Tibial nerve (tissue), 4 donors: Measurements from ENCODE around the gene HDAC5. TPM values are rescaled to one million over a fixed set of nuclear protein-coding genes. Genes with fewer than 3 reads are reported as not detected.
"Not testable (repeated sequence)": the region's sequence is repeated elsewhere in the genome, so short reads cannot be mapped to it uniquely, and the experiment has no call there.

Experiments used
- DNase-seq, 2 donors: peaks; one replicate each; pipeline ENCODE4 v3.0.0-alpha.2; 2019; ENCODE audit warnings: low spot score in 2 of 2
- H3K27ac ChIP-seq, 4 donors: fragments of 200-600 bp; sonication (generic) in 3 of 4; one replicate each; pipeline ENCODE4 v1.5.1; 2017 to 2019; ENCODE audit warnings: mild to moderate bottlenecking in 1 of 4
- H3K27me3 ChIP-seq, 2 donors: fragments of 200-600 bp; sonication (generic) in 1 of 2; one replicate each; pipeline versions ENCODE4 v1.5.1 to v1.6.0; 2017 to 2019
- H3K36me3 ChIP-seq, 3 donors: fragments of 200-600 bp; sonication (generic); one replicate each; pipeline ENCODE4 v1.5.1; 2018 to 2019
- H3K4me1 ChIP-seq, 4 donors: fragments of 200-600 bp; sonication (generic) in 3 of 4; one replicate each; pipeline ENCODE4 v1.5.1; 2017 to 2019
- H3K4me3 ChIP-seq, 4 donors: fragments of 200-600 bp; sonication (generic) in 3 of 4; one replicate each; pipeline ENCODE4 v1.5.1; 2017 to 2019; ENCODE audit warnings: mild to moderate bottlenecking in 1 of 4, moderate library complexity in 1 of 4
- H3K9me3 ChIP-seq, 4 donors: fragments of 200-600 bp; sonication (generic) in 3 of 4; one replicate each; pipeline ENCODE4 v1.5.1; 2017 to 2019
- CTCF ChIP-seq, 5 experiments: fragments of 200-600 bp in 3 of 5; fragments of 450-650 bp in 2 of 5; sonication (generic) in 3 of 5; IDR thresholded peaks; one replicate each; pipeline ENCODE4 v1.5.1; 2016 to 2019; ENCODE audit warnings: antibody characterized with exemption in 5 of 5, mild to moderate bottlenecking in 3 of 5, moderate library complexity in 2 of 5
- EP300 ChIP-seq, 2 donors: sonication (generic); formaldehyde crosslinking; IDR thresholded peaks; one replicate each; pipeline ENCODE4 v1.6.1; 2017; ENCODE audit warnings: antibody characterized with exemption in 2 of 2, mild to moderate bottlenecking in 1 of 2
- POLR2A ChIP-seq, 2 donors: fragments of 450-650 bp; IDR thresholded peaks; one replicate each; pipeline ENCODE4 v1.6.1; 2017; ENCODE audit warnings: antibody characterized with exemption in 2 of 2, mild to moderate bottlenecking in 2 of 2, moderate library complexity in 2 of 2
- WGBS, 2 donors: methylation state at CpG; one replicate each; pipeline ENCODE4 v1.1.5; 2018; 5-methylcytosine and 5-hydroxymethylcytosine counted together
- total RNA-seq, 4 donors: library from RNA; depleted of rRNA; stranded (reverse); fragments of >200 nt; gene quantifications; one replicate each; pipeline ENCODE4 v1.1.0, GENCODE V29; 2016

The HDAC5 gene
- total RNA-seq, 4 donors from 2014 or later = 99.8 to 201 (median 125) TPM

GRCh38 chr17:44059101-44059892 lies 64.1 kb downstream of the HDAC5 start:
- no peak for TF ChIP-seq CTCF (IDR thresholded peaks at IDR 0.05)
- no peak for TF ChIP-seq EP300 (IDR thresholded peaks at IDR 0.05)
- TF ChIP-seq POLR2A (IDR thresholded peaks at IDR 0.05) = no peak
- peaks cover 0 to 95% (median 4%) of the 10 kb centered on the region in 3 donors for H3K36me3 ChIP-seq
- no peaks in the 10 kb centered on the region for H3K9me3 ChIP-seq
- H3K4me3 ChIP-seq = no peak overlapping the region
- 90 to 95% methylated on average over 14 of the region's 14 CpGs for WGBS, 2 donors
- H3K27ac ChIP-seq = no peak overlapping the region
- no peak for DNase-seq
- peaks cover 0 to 17% (median 0%) of the 10 kb centered on the region in 4 donors for H3K4me1 ChIP-seq
- H3K27me3 ChIP-seq = no peaks in the 10 kb centered on the region

- Histone ChIP-seq H3K27me3 (no peaks in the 10 kb centered on the region), H3K9me3 (no peaks in the 10 kb centered on the region), H3K4me3 (no peak overlapping the region), H3K4me1 (peaks cover 0 to 4% (median 0%) of the 10 kb centered on the region in 4 donors), H3K36me3 (peaks cover 0 to 96% (median 15%) of the 10 kb centered on the region in 3 donors), H3K27ac (no peak overlapping the region)
- TF ChIP-seq POLR2A (IDR thresholded peaks at IDR 0.05) = no peak
- TF ChIP-seq CTCF (IDR thresholded peaks at IDR 0.05) = no peak
- TF ChIP-seq EP300 (IDR thresholded peaks at IDR 0.05) = no peak
- DNase-seq = no peak
- WGBS, 2 donors = 59 to 68% methylated on average over 3 of the region's 3 CpGs
Observed at GRCh38 chr17:44053125-44053872, 70.1 kb downstream of the HDAC5 start.

- H3K9me3 ChIP-seq = no peaks in the 10 kb centered on the region
- no peaks in the 10 kb centered on the region for H3K27me3 ChIP-seq
- 93 to 96% methylated on average over 9 of the region's 9 CpGs for WGBS, 2 donors
- TF ChIP-seq CTCF (IDR thresholded peaks at IDR 0.05) (no peak), EP300 (IDR thresholded peaks at IDR 0.05) (no peak), POLR2A (IDR thresholded peaks at IDR 0.05) (no peak)
- peaks cover 0 to 4% (median 2%) of the 10 kb centered on the region in 4 donors for H3K4me1 ChIP-seq
- peaks cover 0 to 73% (median 11%) of the 10 kb centered on the region in 3 donors for H3K36me3 ChIP-seq
- no peak overlapping the region for H3K27ac ChIP-seq
- no peak for DNase-seq
- H3K4me3 ChIP-seq = no peak overlapping the region
Observed at GRCh38 chr17:44049294-44050060, 74.0 kb downstream of the HDAC5 start.

GRCh38 chr17:44046893-44047292 lies 76.5 kb downstream of the HDAC5 start:
- H3K4me1 ChIP-seq = peaks cover 0 to 17% (median 7%) of the 10 kb centered on the region in 4 donors
- peaks cover 0 to 49% (median 7%) of the 10 kb centered on the region in 3 donors for H3K36me3 ChIP-seq
- not testable (repeated sequence) for H3K4me3 ChIP-seq, H3K27me3 ChIP-seq, H3K27ac ChIP-seq, H3K9me3 ChIP-seq, DNase-seq
- 98% methylated on average over 7 of the region's 7 CpGs for WGBS, 2 donors

GRCh38 chr17:44045486-44045885 lies 78.0 kb downstream of the HDAC5 start:
- Histone ChIP-seq H3K36me3 (peaks cover 0 to 35% (median 4%) of the 10 kb centered on the region in 3 donors), H3K4me3 (no peak overlapping the region), H3K27ac (no peak overlapping the region), H3K4me1 (peaks cover 0 to 25% (median 8%) of the 10 kb centered on the region in 4 donors), H3K9me3 (no peaks in the 10 kb centered on the region), H3K27me3 (no peaks in the 10 kb centered on the region)
- WGBS, 2 donors = 82 to 87% methylated on average over 4 of the region's 4 CpGs
- TF ChIP-seq EP300 (IDR thresholded peaks at IDR 0.05) (no peak), CTCF (IDR thresholded peaks at IDR 0.05) (no peak), POLR2A (IDR thresholded peaks at IDR 0.05) (no peak)
- no peak for DNase-seq
